K562 (cell line): ENCODE results near the gene ZNF224. TPM values are rescaled to one million over a fixed set of nuclear protein-coding genes. Genes with fewer than 3 reads are reported as not detected.

Experiments
- CBX3 ChIP-seq, 2 experiments: IDR thresholded peaks; 1 replicate in 1 of 2; 2 replicates in 1 of 2; pipeline ENCODE4 v1.6.1; 2012; ENCODE audit warnings: inconsistent platforms in 2 of 2, low read length in 2 of 2, borderline replicate concordance in 1 of 2, control low read depth in 1 of 2
- CTBP1 ChIP-seq: fragments of 450-650 bp; IDR thresholded peaks from 2 replicates; pipeline ENCODE4 v1.6.1; 2016; ENCODE audit warnings: borderline replicate concordance
- DMBX1 ChIP-seq: fragments of 250-450 bp; sonication (Bioruptor Pico); IDR thresholded peaks from 2 replicates; pipeline ENCODE4 v1.8.0; 2022; ENCODE audit warnings: inconsistent platforms, mild to moderate bottlenecking, moderate library complexity, borderline replicate concordance
- GABPB1 ChIP-seq: sonication (generic); formaldehyde crosslinking; IDR thresholded peaks from 2 replicates; pipeline ENCODE4 v1.8.0; 2022; ENCODE audit warnings: mild to moderate bottlenecking, missing genetic modification reagents
- HDAC8 ChIP-seq: fragments of 450-650 bp; IDR thresholded peaks from 2 replicates; pipeline ENCODE4 v1.6.1; 2016; ENCODE audit warnings: mild to moderate bottlenecking, missing genetic modification characterization, moderate library complexity, missing compliant biosample characterization
- NFYB ChIP-seq: IDR thresholded peaks from 2 replicates; pipeline ENCODE4 v1.6.1; 2011; ENCODE audit warnings: mild to moderate bottlenecking, moderate library complexity; ENCODE audit not compliant: insufficient read length; ENCODE audit errors: extremely low read depth
- SMAD4 ChIP-seq: fragments of 250-450 bp; sonication (Bioruptor Pico); conservative IDR thresholded peaks from 2 replicates; pipeline ENCODE4 v1.8.0; 2021; ENCODE audit warnings: inconsistent platforms, mild to moderate bottlenecking, moderate library complexity
- TAF1 ChIP-seq: IDR thresholded peaks from 2 replicates; pipeline ENCODE4 v1.6.1; 2011; ENCODE audit warnings: mild to moderate bottlenecking, low read length, moderate library complexity; ENCODE audit not compliant: insufficient read depth, control insufficient read depth, severe bottlenecking; ENCODE audit errors: extremely low read depth
- TAF7 ChIP-seq: fragments of 450-650 bp; IDR thresholded peaks from 2 replicates; pipeline ENCODE4 v1.6.1; 2016; ENCODE audit warnings: missing genetic modification characterization, missing compliant biosample characterization
- TRIM24 ChIP-seq, 2 experiments: fragments of 450-650 bp; IDR thresholded peaks; 2 replicates each; pipeline ENCODE4 v1.6.1; 2016
- VEZF1 ChIP-seq: fragments of 200-800 bp; sonication (Bioruptor generic); IDR thresholded peaks from 2 replicates; pipeline ENCODE4 v1.6.1; 2017; ENCODE audit warnings: missing genetic modification characterization, missing compliant biosample characterization
- XRCC3 ChIP-seq: fragments of 450-650 bp; IDR thresholded peaks from 2 replicates; pipeline ENCODE4 v1.6.1; 2017; ENCODE audit warnings: mild to moderate bottlenecking, moderate library complexity
- ZBTB11 ChIP-seq, 3 experiments: fragments of 200-800 bp in 1 of 3; fragments of 250-450 bp in 1 of 3; fragments of 450-650 bp in 1 of 3; sonication (Bioruptor Pico) in 1 of 3; sonication (Bioruptor generic) in 1 of 3; formaldehyde crosslinking in 1 of 3; IDR thresholded peaks; 2 replicates each; pipeline versions ENCODE4 v1.6.1 to v1.8.0; 2016 to 2022; ENCODE audit warnings: mild to moderate bottlenecking in 2 of 3, missing genetic modification characterization in 2 of 3, missing compliant biosample characterization in 1 of 3, moderate library complexity in 1 of 3
- ZEB2 ChIP-seq: fragments of 450-650 bp; IDR thresholded peaks from 2 replicates; pipeline ENCODE4 v1.6.1; 2016
- ZNF175 ChIP-seq: fragments of 200-800 bp; sonication (Bioruptor generic); IDR thresholded peaks from 2 replicates; pipeline ENCODE4 v1.6.1; 2016; ENCODE audit warnings: low read depth, mild to moderate bottlenecking, missing genetic modification characterization, missing compliant biosample characterization
- ZNF197 ChIP-seq: fragments of 200-800 bp; sonication (Bioruptor generic); IDR thresholded peaks from 2 replicates; pipeline ENCODE4 v1.6.1; 2016; ENCODE audit warnings: low read depth, missing genetic modification characterization, missing compliant biosample characterization
- ZNF561 ChIP-seq: fragments of 450-650 bp; formaldehyde crosslinking; conservative IDR thresholded peaks from 2 replicates; pipeline ENCODE4 v1.4.0; 2020; ENCODE audit warnings: mild to moderate bottlenecking, moderate library complexity
- ZNF644 ChIP-seq: fragments of 200-800 bp; sonication (Bioruptor generic); IDR thresholded peaks from 2 replicates; pipeline ENCODE4 v1.6.1; 2016; ENCODE audit warnings: low read depth, missing genetic modification characterization, missing compliant biosample characterization
- ZNF79 ChIP-seq: fragments of 250-450 bp; sonication (Bioruptor Pico); IDR thresholded peaks from 2 replicates; pipeline ENCODE4 v1.4.0; 2020; ENCODE audit warnings: low read depth, mild to moderate bottlenecking, moderate library complexity
- polyA plus RNA-seq, 8 experiments: library from polyadenylated mRNA; depleted of rRNA in 4 of 8; stranded (reverse) in 5 of 8; unstranded in 3 of 8; fragments of >200 nt; fragmentation: Nextera tagmentation in 2 of 8; fragmentation: Illumina TruSeq in 1 of 8; extraction: Ambion mirVana in 2 of 8; extraction: Trizol in 1 of 8; gene quantifications; 2 replicates each; pipeline versions ENCODE4 v1.2.1 to v1.2.3, GENCODE V29; 2011 to 2014; ENCODE audit warnings: inconsistent platforms in 1 of 8, missing spikeins in 1 of 8
- total RNA-seq, 7 experiments: library from RNA; depleted of rRNA in 6 of 7; stranded (reverse); fragments of >200 nt in 6 of 7; fragmentation: Illumina TruSeq in 2 of 7; extraction: Trizol in 2 of 7; gene quantifications; 2 replicates each; pipeline versions ENCODE4 v1.2.1 to v1.2.3, GENCODE V29; 2011 to 2021; ENCODE audit warnings: low replicate concordance in 1 of 7

ZNF224 gene
- total and polyA plus RNA-seq, 9 of the 15 experiments (the other 6 are each of a cell fraction or from before 2014, with no cell fraction given): 4.4 to 15.6 (median 10.0) TPM

DNA sequence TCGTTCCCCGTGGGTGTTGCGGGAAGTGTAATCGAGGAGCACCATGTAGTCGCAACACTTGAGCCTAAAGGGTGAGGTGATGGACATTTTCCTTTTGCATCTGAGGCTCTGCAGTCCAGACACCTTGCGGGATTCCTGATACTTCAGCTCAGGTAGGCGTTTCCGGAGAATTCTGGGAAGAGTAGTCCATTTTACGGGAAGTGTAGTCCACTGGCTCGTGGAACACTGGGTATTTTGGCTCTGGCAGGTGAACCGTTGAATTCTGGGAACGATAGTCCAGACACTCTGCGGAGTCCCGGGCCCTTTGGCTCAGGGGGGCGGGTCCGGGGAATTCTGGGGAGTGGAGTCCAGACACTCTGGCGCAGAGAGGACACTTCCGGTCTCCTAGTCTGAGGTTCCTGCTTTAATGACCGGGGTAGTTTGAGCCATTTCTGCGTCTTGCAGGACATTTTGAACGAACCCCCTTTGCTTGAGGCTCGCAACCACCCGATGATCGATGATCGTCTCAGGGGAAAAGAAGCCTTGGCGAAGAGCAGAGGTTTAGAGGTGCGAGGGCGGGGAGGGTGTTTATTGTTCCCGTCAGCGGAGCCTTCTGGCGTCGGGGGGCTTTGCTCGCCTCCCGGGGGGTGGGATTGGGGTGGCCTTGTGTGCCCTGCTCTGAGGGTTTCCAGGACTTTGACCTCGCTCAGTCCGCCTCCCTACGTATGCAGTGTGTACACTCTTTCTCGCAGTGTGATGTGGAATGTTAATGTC, 42.3 kb upstream of the ZNF224 start, which contains the start of gene ZNF223 (continued):
- peak; percentile 71; the same call in 1 of the 2 replicates for TF ChIP-seq ZEB2
- TF ChIP-seq ZNF175 (CRISPR knock-in tag): 0 out of 2 replicates have a peak, but pooled peaks have one; percentile 59
- no peak for TF ChIP-seq XRCC3
- peak; percentile 80 for TF ChIP-seq GABPB1 (CRISPR knock-in tag)
- TF ChIP-seq ZNF644 (tag): peak; percentile 78
- peak; percentile 60; the same call in 1 of the 2 replicates for TF ChIP-seq ZNF197
- TF ChIP-seq TAF7 (tag): peak; percentile 60; the same call in 1 of the 2 replicates
- 0 out of 2 replicates have a peak, but pooled peaks have one; percentile 60 for TF ChIP-seq CTBP1
- TF ChIP-seq SMAD4: peak; percentile 45; the same call in 1 of the 2 replicates
- TF ChIP-seq NFYB: no peak
- TF ChIP-seq VEZF1 (CRISPR knock-in tag): peak; percentile 97
- peak in 2 of 3 experiments; percentile 89 to 98; a peak in 4 of 6 replicates for TF ChIP-seq ZBTB11 (CRISPR knock-in tag; IDR thresholded peaks at IDR 0.05)
- TF ChIP-seq HDAC8 (tag): no peak
- 0 out of 4 replicates have a peak, but pooled peaks of 1 of the 2 experiments have one; percentile 44 for TF ChIP-seq TRIM24 (IDR thresholded peaks at IDR 0.05)
- TF ChIP-seq ZNF79 (CRISPR knock-in tag): no peak
- 0 out of 2 replicates have a peak, but pooled peaks have one; percentile 32 for TF ChIP-seq DMBX1 (CRISPR knock-in tag)
- no peak for TF ChIP-seq ZNF561 (CRISPR knock-in tag)
- TF ChIP-seq TAF1: peak; percentile 20
- 0 out of 3 replicates have a peak, but pooled peaks of 1 of the 2 experiments have one; percentile 19 for TF ChIP-seq CBX3 (IDR thresholded peaks at IDR 0.05; ENCODE audit: borderline replicate concordance in 1 of 2, low read length in 2 of 2)
